NCI-H1417 (cell line): ENCODE measurements around the gene ZHX3.
"Not testable (repeated sequence)": the region's sequence is repeated elsewhere in the genome, so short reads cannot be mapped to it uniquely, and the experiment has no call there.

Experiments
- DNase-seq, 3 experiments: peaks; one replicate each; lab custom pipeline; 2025; lab: John Stamatoyannopoulos, UW

ZHX3 gene

GRCh38 chr20:41261260-41261659 is 56.3 kb downstream of the ZHX3 start:
- no peak for DNase-seq

GRCh38 chr20:41260734-41261220 is 56.8 kb downstream of the ZHX3 start:
- DNase-seq = no peak

- DNase-seq = no peak
Observed at GRCh38 chr20:41259309-41259708, 58.2 kb downstream of the ZHX3 start.

GRCh38 chr20:41258474-41258873 is 59.1 kb downstream of the ZHX3 start:
- no peak for DNase-seq

GRCh38 chr20:41256516-41256915 is 61.0 kb downstream of the ZHX3 start:
- DNase-seq = no peak

- DNase-seq = no peak
Observed at GRCh38 chr20:41255655-41256054, 61.9 kb downstream of the ZHX3 start.

- DNase-seq = peak in 2 of 3 experiments; percentile 7 to 24
Observed at GRCh38 chr20:41249411-41250281, 67.9 kb downstream of the ZHX3 start.

- no peak for DNase-seq
Observed at GRCh38 chr20:41248368-41249024, 69.0 kb downstream of the ZHX3 start.

- DNase-seq = no peak
Observed at GRCh38 chr20:41247523-41248367, 69.8 kb downstream of the ZHX3 start.

GRCh38 chr20:41245086-41245707 is 72.3 kb downstream of the ZHX3 start:
- DNase-seq = peak in 2 of 3 experiments; percentile 27 to 74

GRCh38 chr20:41242807-41243206 is 74.7 kb downstream of the ZHX3 start:
- no peak for DNase-seq

GRCh38 chr20:41242352-41242751 is 75.2 kb downstream of the ZHX3 start:
- DNase-seq = no peak

- not testable (repeated sequence) for DNase-seq
Observed at GRCh38 chr20:41237233-41237632, 80.3 kb downstream of the ZHX3 start.

GRCh38 chr20:41236818-41237217 is 80.7 kb downstream of the ZHX3 start:
- not testable (repeated sequence) for DNase-seq

- DNase-seq = no peak
Observed at GRCh38 chr20:41234546-41234945, 83.0 kb downstream of the ZHX3 start.

- no peak for DNase-seq
Observed at GRCh38 chr20:41234041-41234440, 83.5 kb downstream of the ZHX3 start.

GRCh38 chr20:41232973-41233926 is 84.3 kb downstream of the ZHX3 start:
- DNase-seq = no peak

- no peak for DNase-seq
Observed at GRCh38 chr20:41231136-41231535, 86.4 kb downstream of the ZHX3 start.

- DNase-seq = no peak
Observed at GRCh38 chr20:41230136-41230535, 87.4 kb downstream of the ZHX3 start.

- DNase-seq = no peak
Observed at GRCh38 chr20:41229259-41229658, 88.3 kb downstream of the ZHX3 start.

GRCh38 chr20:41228858-41229257 is 88.7 kb downstream of the ZHX3 start:
- no peak for DNase-seq
